ENCODE data around the gene KDM4B. TPM values are rescaled to one million over a fixed set of nuclear protein-coding genes. Genes with fewer than 3 reads are reported as not detected.

KDM4B gene
- total RNA-seq, 1 donor from 2014 or later, result 49.2 TPM

GRCh38 chr19:5104871-5105351 is 136.0 kb downstream of the KDM4B start:
- intact Hi-C loops (cut with micrococcal nuclease), result no loop called here
- H3K4me1 Mint-ChIP-seq, result no peaks in the 10 kb centered on the region
- H3K9me3 Mint-ChIP-seq, result peaks cover 6% of the 10 kb centered on the region
- H3K4me3 Mint-ChIP-seq, result no peak overlapping the region
- no peak for DNase-seq
- H3K27ac Mint-ChIP-seq, result no peak overlapping the region
- H3K36me3 Mint-ChIP-seq (ENCODE audit: low read depth), result peaks cover 18% of the 10 kb centered on the region
- H3K27me3 Mint-ChIP-seq, result no peaks in the 10 kb centered on the region

GRCh38 chr19:5106191-5106726 is 137.3 kb downstream of the KDM4B start:
- Mint-ChIP-seq H3K36me3 (ENCODE audit: low read depth) (peaks cover 6% of the 10 kb centered on the region), H3K27ac (no peak overlapping the region), H3K4me1 (no peaks in the 10 kb centered on the region), H3K4me3 (no peak overlapping the region), H3K27me3 (no peaks in the 10 kb centered on the region), H3K9me3 (no peaks in the 10 kb centered on the region)
- intact Hi-C loops (cut with micrococcal nuclease), result no loop called here
- no peak for DNase-seq

DNA sequence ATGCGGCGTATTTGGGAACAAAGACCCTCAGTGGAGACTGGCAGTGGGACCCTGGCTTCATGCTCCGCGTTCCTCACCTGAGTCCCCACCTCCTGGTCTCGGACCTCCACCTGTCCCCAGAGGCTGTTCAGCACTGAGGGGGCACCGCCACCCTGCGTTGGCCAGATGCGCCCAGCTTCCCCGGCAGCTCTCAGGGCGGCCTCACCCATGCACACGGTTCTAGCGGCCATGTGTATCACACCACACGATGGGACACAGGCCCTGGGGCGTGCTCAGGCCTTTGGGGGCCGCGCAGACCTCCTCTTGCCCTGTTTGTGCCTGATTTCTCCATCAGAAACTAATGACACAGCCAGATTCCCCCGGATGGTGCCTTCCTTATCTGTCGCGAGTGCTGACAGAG is 138.1 kb downstream of the KDM4B start:
- DNase-seq, result no peak
- Mint-ChIP-seq H3K4me1 (no peaks in the 10 kb centered on the region), H3K4me3 (no peak overlapping the region), H3K27me3 (no peaks in the 10 kb centered on the region), H3K27ac (no peak overlapping the region), H3K36me3 (ENCODE audit: low read depth) (peaks cover 10% of the 10 kb centered on the region), H3K9me3 (no peaks in the 10 kb centered on the region)
- intact Hi-C loops (cut with micrococcal nuclease), result no loop called here

- H3K27me3 Mint-ChIP-seq, result no peaks in the 10 kb centered on the region
- H3K9me3 Mint-ChIP-seq, result no peaks in the 10 kb centered on the region
- no peak overlapping the region for H3K4me3 Mint-ChIP-seq
- no peak for DNase-seq
- intact Hi-C loops (cut with micrococcal nuclease), result no loop called here
- H3K4me1 Mint-ChIP-seq, result no peaks in the 10 kb centered on the region
- H3K36me3 Mint-ChIP-seq (ENCODE audit: low read depth), result peaks cover 13% of the 10 kb centered on the region
- H3K27ac Mint-ChIP-seq, result no peak overlapping the region
Observed at GRCh38 chr19:5107432-5108122, 138.7 kb downstream of the KDM4B start.

DNA sequence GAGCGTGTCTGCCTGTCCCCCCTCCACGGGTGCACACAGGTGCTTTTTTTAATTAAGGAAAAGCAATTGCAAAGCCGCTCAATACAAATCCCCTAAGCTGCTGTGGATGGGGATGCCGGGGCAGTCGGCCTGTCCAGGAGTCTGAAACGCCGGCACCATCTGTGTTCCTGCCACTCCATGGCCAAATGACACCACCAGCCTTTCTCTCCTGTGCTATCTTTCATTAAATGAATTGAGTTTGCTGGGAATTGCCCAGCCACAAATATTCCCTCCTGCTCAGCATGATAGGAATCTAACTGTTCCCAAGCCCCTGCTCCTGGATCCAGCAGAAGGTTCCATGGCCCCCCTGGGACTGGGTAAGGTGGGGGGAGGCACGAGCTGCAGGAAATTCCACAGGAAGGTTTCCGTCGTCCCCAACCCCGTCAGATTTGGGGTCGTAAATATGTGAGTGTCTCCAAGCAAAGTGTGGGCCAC is 139.2 kb downstream of the KDM4B start:
- intact Hi-C loops (cut with micrococcal nuclease), result no loop called here
- Mint-ChIP-seq H3K27me3 (no peaks in the 10 kb centered on the region), H3K27ac (no peak overlapping the region)

GRCh38 chr19:5108866-5109265 is 140.0 kb downstream of the KDM4B start:
- Mint-ChIP-seq H3K36me3 (ENCODE audit: low read depth) (peaks cover 17% of the 10 kb centered on the region), H3K27ac (no peak overlapping the region), H3K27me3 (no peaks in the 10 kb centered on the region), H3K4me3 (no peak overlapping the region), H3K4me1 (no peaks in the 10 kb centered on the region), H3K9me3 (no peaks in the 10 kb centered on the region)
- intact Hi-C loops (cut with micrococcal nuclease), result no loop called here
- no peak for DNase-seq

More for the DNA sequence above, 139.2 kb downstream of the KDM4B start:
- H3K4me3 Mint-ChIP-seq, result no peak overlapping the region
- no peaks in the 10 kb centered on the region for H3K9me3 Mint-ChIP-seq
- peaks cover 17% of the 10 kb centered on the region for H3K36me3 Mint-ChIP-seq (ENCODE audit: low read depth)
- H3K4me1 Mint-ChIP-seq, result no peaks in the 10 kb centered on the region
- DNase-seq, result no peak

- no peaks in the 10 kb centered on the region for H3K9me3 Mint-ChIP-seq
- intact Hi-C loops (cut with micrococcal nuclease), result no loop called here
- no peak for DNase-seq
- no peaks in the 10 kb centered on the region for H3K27me3 Mint-ChIP-seq
- H3K4me3 Mint-ChIP-seq, result no peak overlapping the region
- H3K36me3 Mint-ChIP-seq (ENCODE audit: low read depth), result peaks cover 17% of the 10 kb centered on the region
- no peak overlapping the region for H3K27ac Mint-ChIP-seq
- no peaks in the 10 kb centered on the region for H3K4me1 Mint-ChIP-seq
Observed at GRCh38 chr19:5109560-5109959, 140.6 kb downstream of the KDM4B start.

DNA sequence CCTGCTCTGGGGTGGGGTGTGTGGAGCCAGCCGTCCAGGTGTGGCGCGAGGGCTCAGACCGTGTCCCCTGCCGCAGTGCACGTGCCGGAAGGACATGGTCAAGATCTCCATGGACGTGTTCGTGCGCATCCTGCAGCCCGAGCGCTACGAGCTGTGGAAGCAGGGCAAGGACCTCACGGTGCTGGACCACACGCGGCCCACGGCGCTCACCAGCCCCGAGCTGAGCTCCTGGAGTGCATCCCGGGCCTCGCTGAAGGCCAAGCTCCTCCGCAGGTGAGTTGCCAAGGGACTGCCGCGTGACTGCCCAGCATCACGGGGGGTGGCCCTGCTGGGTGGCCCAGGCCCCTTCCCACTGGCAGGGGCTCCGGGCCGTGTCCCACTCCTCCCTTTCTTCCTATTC is 141.6 kb downstream of the KDM4B start:
- H3K27ac Mint-ChIP-seq, result no peak overlapping the region
- no peaks in the 10 kb centered on the region for H3K27me3 Mint-ChIP-seq
- H3K4me1 Mint-ChIP-seq, result no peaks in the 10 kb centered on the region
- no peak overlapping the region for H3K4me3 Mint-ChIP-seq
- H3K36me3 Mint-ChIP-seq (ENCODE audit: low read depth), result peaks cover 22% of the 10 kb centered on the region
- no peak for DNase-seq
- H3K9me3 Mint-ChIP-seq, result no peaks in the 10 kb centered on the region
- intact Hi-C loops (cut with micrococcal nuclease), result no loop called here

- H3K27ac Mint-ChIP-seq, result no peak overlapping the region
- H3K27me3 Mint-ChIP-seq, result no peaks in the 10 kb centered on the region
- no peaks in the 10 kb centered on the region for H3K4me1 Mint-ChIP-seq
- no peak for DNase-seq
- intact Hi-C loops (cut with micrococcal nuclease), result no loop called here
- H3K4me3 Mint-ChIP-seq, result no peak overlapping the region
- peaks cover 23% of the 10 kb centered on the region for H3K36me3 Mint-ChIP-seq (ENCODE audit: low read depth)
- no peaks in the 10 kb centered on the region for H3K9me3 Mint-ChIP-seq
Observed at GRCh38 chr19:5111051-5111450, 142.1 kb downstream of the KDM4B start.

- H3K27me3 Mint-ChIP-seq, result no peaks in the 10 kb centered on the region
- H3K9me3 Mint-ChIP-seq, result no peaks in the 10 kb centered on the region
- no peak overlapping the region for H3K27ac Mint-ChIP-seq
- no peaks in the 10 kb centered on the region for H3K4me1 Mint-ChIP-seq
- no peak for DNase-seq
- intact Hi-C loops (cut with micrococcal nuclease), result no loop called here
- no peak overlapping the region for H3K4me3 Mint-ChIP-seq
- peaks cover 26% of the 10 kb centered on the region for H3K36me3 Mint-ChIP-seq (ENCODE audit: low read depth)
Observed at GRCh38 chr19:5112175-5112574, 143.3 kb downstream of the KDM4B start.

DNA sequence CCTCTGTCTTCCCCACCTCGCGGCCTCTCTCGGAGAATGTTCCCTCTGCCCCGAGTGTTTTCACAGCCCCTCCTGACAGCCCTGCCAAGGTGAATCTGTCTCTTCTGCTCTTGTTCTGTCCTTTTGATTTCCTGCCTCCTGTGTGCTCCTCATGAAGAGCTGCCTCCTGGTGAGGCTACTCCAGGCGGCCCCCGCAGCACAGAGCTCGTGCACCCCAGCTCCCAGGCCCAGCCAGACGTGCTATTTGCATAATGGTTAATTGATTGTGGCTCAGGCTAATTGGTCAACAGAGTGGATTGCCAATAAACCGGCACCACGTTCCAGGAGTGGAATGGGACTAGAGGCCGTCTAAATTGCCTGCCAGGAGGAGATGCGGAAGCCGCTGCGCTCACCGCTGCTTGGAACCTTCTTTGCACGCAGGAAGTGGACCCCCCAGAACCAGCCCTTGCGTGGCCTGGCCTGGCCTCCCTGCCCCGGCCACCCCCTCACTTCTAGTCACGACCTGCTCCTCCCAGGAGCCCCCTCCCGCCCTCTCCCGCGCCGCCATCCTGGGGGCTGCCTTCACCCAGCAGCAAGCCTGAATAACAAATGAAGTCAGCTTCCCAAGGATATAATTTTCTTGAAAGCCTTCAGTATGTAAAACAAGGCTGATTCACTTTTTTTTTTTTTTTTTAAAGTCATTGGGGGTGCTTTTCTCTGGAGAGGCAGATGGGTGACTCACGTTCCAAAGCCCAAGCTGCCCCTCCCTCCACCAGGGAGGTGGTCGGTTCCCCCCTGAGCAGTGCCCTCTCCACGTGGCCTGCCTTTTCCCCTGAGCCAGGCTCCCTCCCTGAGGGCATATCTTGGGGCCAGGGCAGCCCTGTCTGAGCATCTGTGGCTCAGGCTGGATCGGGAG is 144.0 kb downstream of the KDM4B start:
- H3K9me3 Mint-ChIP-seq, result no peaks in the 10 kb centered on the region
- H3K27ac Mint-ChIP-seq, result no peak overlapping the region

GRCh38 chr19:5113633-5114586 is 145.0 kb downstream of the KDM4B start:
- Mint-ChIP-seq H3K9me3 (no peaks in the 10 kb centered on the region), H3K27me3 (no peaks in the 10 kb centered on the region), H3K4me3 (no peak overlapping the region), H3K27ac (no peak overlapping the region), H3K4me1 (no peaks in the 10 kb centered on the region), H3K36me3 (ENCODE audit: low read depth) (peaks cover 27% of the 10 kb centered on the region)
- DNase-seq, result no peak
- intact Hi-C loops (cut with micrococcal nuclease), result no loop called here

More for the DNA sequence above, 144.0 kb downstream of the KDM4B start:
- DNase-seq, result no peak
- no peaks in the 10 kb centered on the region for H3K4me1 Mint-ChIP-seq
- peaks cover 26% of the 10 kb centered on the region for H3K36me3 Mint-ChIP-seq (ENCODE audit: low read depth)
- intact Hi-C loops (cut with micrococcal nuclease), result no loop called here
- H3K27me3 Mint-ChIP-seq, result no peaks in the 10 kb centered on the region
- H3K4me3 Mint-ChIP-seq, result no peak overlapping the region

GRCh38 chr19:5114727-5115126 is 145.8 kb downstream of the KDM4B start:
- H3K9me3 Mint-ChIP-seq, result no peaks in the 10 kb centered on the region
- no peak for DNase-seq
- intact Hi-C loops (cut with micrococcal nuclease), result no loop called here
- H3K36me3 Mint-ChIP-seq (ENCODE audit: low read depth), result peaks cover 28% of the 10 kb centered on the region
- H3K4me1 Mint-ChIP-seq, result no peaks in the 10 kb centered on the region
- H3K4me3 Mint-ChIP-seq, result no peak overlapping the region
- no peak overlapping the region for H3K27ac Mint-ChIP-seq
- H3K27me3 Mint-ChIP-seq, result no peaks in the 10 kb centered on the region
